ENCODE results near the gene DLEC1. TPM values are rescaled to one million over a fixed set of nuclear protein-coding genes. Genes with fewer than 3 reads are reported as not detected.

DLEC1 gene
- polyA plus RNA-seq, 2 of the 4 experiments (the other 2 are of a cell fraction): 0.10 TPM; not detected in 1

GRCh38 chr3:38124324-38125122 is 85.5 kb downstream of the DLEC1 start:
- no peak for FAIRE-seq
- no peak for DNase-seq (ENCODE audit: low read depth in 1 of 2, low spot score in 1 of 2)
- H3K9me3 ChIP-seq: no peaks in the 10 kb centered on the region
- no peak overlapping the region for H3K4me2 ChIP-seq
- POLR2A ChIA-PET: no interaction called here
- no peak for ATAC-seq
- 84% methylated on average over 7 of the region's 7 CpGs for whole genome bisulfite sequencing (ENCODE audit: missing lambda C conversion rate)
- no peak overlapping the region for H3K27ac ChIP-seq
- CTCF ChIA-PET: interaction anchor here (1.1 kb wide), 2 partner anchors 8 to 220 kb away, joined by 3 to 4 read pairs; no protein-coding TSS in a partner anchor
- no peaks in the 10 kb centered on the region for H3K4me1 ChIP-seq
- TF ChIP-seq SMC3 (IDR thresholded peaks at IDR 0.05): no peak
- no peak overlapping the region for H3K4me3 ChIP-seq

GRCh38 chr3:38125305-38126120 is 86.5 kb downstream of the DLEC1 start:
- Histone ChIP-seq H3K4me2 (no peak overlapping the region), H3K9me3 (no peaks in the 10 kb centered on the region), H3K4me3 (no peak overlapping the region), H3K4me1 (no peaks in the 10 kb centered on the region), H3K27ac (no peak overlapping the region)
- ATAC-seq (no peak), DNase-seq (ENCODE audit: low read depth in 1 of 2, low spot score in 1 of 2) (no peak), FAIRE-seq (no peak)
- ChIA-PET CTCF (interaction anchor here (1.0 to 1.1 kb wide), 3 partner anchors 8 to 219 kb away, joined by 3 read pairs; no protein-coding TSS in a partner anchor), POLR2A (no interaction called here)
- TF ChIP-seq BHLHE40 (IDR thresholded peaks at IDR 0.05; ENCODE audit: low read depth, low read length) (no peak), RFX5 (IDR thresholded peaks at IDR 0.05) (no peak), FOSL2 (IDR thresholded peaks at IDR 0.05) (no peak), FOSL2 (CRISPR knock-in tag; IDR thresholded peaks at IDR 0.05) (no peak), TFCP2L1 (CRISPR knock-in tag; IDR thresholded peaks at IDR 0.05) (no peak), USF2 (IDR thresholded peaks at IDR 0.05) (no peak), POLR2AphosphoS2 (conservative IDR thresholded peaks at IDR 0.05; ENCODE audit: low read length) (no peak)
- 90% methylated on average over 10 of the region's 11 CpGs for WGBS (ENCODE audit: missing lambda C conversion rate)

GRCh38 chr3:38126121-38126892 is 87.3 kb downstream of the DLEC1 start:
- Histone ChIP-seq H3K27ac (no peak overlapping the region), H3K4me3 (no peak overlapping the region), H3K9me3 (no peaks in the 10 kb centered on the region), H3K4me1 (no peaks in the 10 kb centered on the region), H3K4me2 (no peak overlapping the region)
- TF ChIP-seq JUN (IDR thresholded peaks at IDR 0.05) (no peak), HMGXB4 (CRISPR knock-in tag; IDR thresholded peaks at IDR 0.05; ENCODE audit: borderline replicate concordance) (no peak), FOXS1 (CRISPR knock-in tag; IDR thresholded peaks at IDR 0.05) (no peak), MYC (IDR thresholded peaks at IDR 0.05; ENCODE audit: borderline replicate concordance, low read length) (no peak), CEBPB (IDR thresholded peaks at IDR 0.05) (no peak), HEYL (CRISPR knock-in tag; IDR thresholded peaks at IDR 0.05) (no peak), GATA3 (IDR thresholded peaks at IDR 0.05; ENCODE audit: borderline replicate concordance) (no peak), EP300 (IDR thresholded peaks at IDR 0.05) (no peak), BCL3 (IDR thresholded peaks at IDR 0.05) (no peak), FOSL2 (IDR thresholded peaks at IDR 0.05) (no peak), FOSL2 (CRISPR knock-in tag; IDR thresholded peaks at IDR 0.05) (no peak), ELK1 (IDR thresholded peaks at IDR 0.05; ENCODE audit: low read depth, low read length) (no peak)
- ATAC-seq (no peak), FAIRE-seq (no peak), DNase-seq (ENCODE audit: low read depth in 1 of 2, low spot score in 1 of 2) (no peak)
- 83% methylated on average over 4 of the region's 6 CpGs for WGBS (ENCODE audit: missing lambda C conversion rate)
- CTCF ChIA-PET: interaction anchor here (1.0 kb wide), 2 partner anchors 9 to 121 kb away, joined by 3 read pairs; no protein-coding TSS in a partner anchor
- POLR2A ChIA-PET: no interaction called here

Data from A549 (cell line).